ENCODE measurements around the gene PSMC5.
A peak's percentile ranks its signal among the peaks of the same experiment; 100 is the strongest.

Gene PSMC5

DNA sequence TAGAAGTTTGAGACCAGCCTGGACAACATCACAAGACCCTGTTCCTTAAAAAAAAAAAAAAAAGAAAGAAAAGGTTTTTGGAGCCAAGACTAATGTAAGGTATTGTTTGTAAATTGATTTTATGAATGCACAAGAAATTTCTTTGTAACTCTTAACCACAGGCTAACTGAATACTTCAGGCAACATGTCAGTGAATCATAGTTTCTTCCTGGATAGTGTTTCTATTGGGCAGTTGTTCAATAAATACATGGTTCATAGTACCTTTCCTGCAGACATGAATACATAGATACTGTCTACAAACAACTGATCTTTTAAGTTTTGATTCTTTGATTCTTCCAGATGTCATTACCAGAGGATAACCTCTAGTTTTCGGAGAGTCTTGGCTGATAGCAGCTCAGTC, 41.7 kb upstream of the PSMC5 start:
- Histone ChIP-seq H3K9ac (ENCODE audit: low read length) (no peak overlapping the region), H2AFZ (ENCODE audit: insufficient read depth, low read length, poor library complexity) (no peak overlapping the region), H2AK5ac (ENCODE audit: low read length) (no peak overlapping the region), H3K4me1 (ENCODE audit: control insufficient read depth in 1 of 2, insufficient read depth in 2 of 2, low read length in 2 of 2) (no peaks in the 10 kb centered on the region), H3K79me1 (ENCODE audit: low read length) (no peaks in the 10 kb centered on the region), H3K4me3 (ENCODE audit: low read depth, low read length) (no peak overlapping the region), H3K14ac (ENCODE audit: low read length) (no peak overlapping the region), H4K91ac (ENCODE audit: low read depth, low read length) (no peak overlapping the region), H4K8ac (ENCODE audit: low read depth, low read length) (no peak overlapping the region), H3K9me3 (ENCODE audit: insufficient read depth, low read depth, low read length) (no peaks in the 10 kb centered on the region), H3K27ac (ENCODE audit: low read depth, low read length) (no peak overlapping the region), H3K23ac (ENCODE audit: low read length) (no peak overlapping the region), H3K4me2 (ENCODE audit: low read length) (no peak overlapping the region), H4K12ac (ENCODE audit: low read depth, low read length) (no peak overlapping the region), H2BK12ac (ENCODE audit: low read length) (no peak overlapping the region), H3K79me2 (ENCODE audit: control insufficient read depth, insufficient read depth, low read length, poor library complexity) (peaks cover 9% of the 10 kb centered on the region), H2BK5ac (ENCODE audit: low read depth, low read length, poor library complexity) (no peak overlapping the region), H3K36me3 (ENCODE audit: control insufficient read depth in 1 of 2, insufficient read depth in 2 of 2, low read length in 2 of 2) (peaks cover 34 to 35% of the 10 kb centered on the region in 2 experiments), H3K4ac (ENCODE audit: low read depth, low read length) (no peak overlapping the region), H2BK120ac (ENCODE audit: insufficient read depth, low read length, poor library complexity) (no peak overlapping the region), H3K18ac (ENCODE audit: low read length) (no peak overlapping the region), H3K27me3 (ENCODE audit: insufficient read depth, low read length) (no peaks in the 10 kb centered on the region)
- no peak for DNase-seq
- no CpG with 5 or more reads among the region's 1 CpG for WGBS (ENCODE audit: extremely low coverage, insufficient coverage, insufficient read length)

DNA sequence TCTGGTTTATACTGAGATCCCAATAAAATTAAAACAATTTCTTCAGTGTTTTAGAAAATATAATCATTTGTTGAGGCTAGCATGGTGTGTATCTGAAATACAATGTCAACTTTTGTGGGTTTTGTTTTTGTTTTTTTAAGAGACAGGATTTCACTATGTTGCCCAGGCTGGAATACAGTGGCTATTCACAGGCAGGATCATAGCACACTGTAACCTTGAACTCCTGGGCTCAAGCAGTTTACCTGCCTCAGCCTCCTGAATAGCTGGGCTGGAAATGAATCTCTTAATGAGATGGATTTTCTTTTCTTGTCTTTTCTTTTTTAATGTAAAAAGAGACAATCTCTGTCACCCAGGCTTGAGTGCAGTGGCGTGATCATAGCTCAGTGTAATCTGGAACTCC, 41.1 kb upstream of the PSMC5 start:
- H2AFZ ChIP-seq (ENCODE audit: insufficient read depth, low read length, poor library complexity) = no peak overlapping the region
- H3K4me1 ChIP-seq (ENCODE audit: control insufficient read depth in 1 of 2, insufficient read depth in 2 of 2, low read length in 2 of 2) = no peaks in the 10 kb centered on the region
- no peaks in the 10 kb centered on the region for H3K27me3 ChIP-seq (ENCODE audit: insufficient read depth, low read length)
- no peak overlapping the region for H4K91ac ChIP-seq (ENCODE audit: low read depth, low read length)
- peaks cover 9% of the 10 kb centered on the region for H3K79me2 ChIP-seq (ENCODE audit: control insufficient read depth, insufficient read depth, low read length, poor library complexity)
- WGBS (ENCODE audit: extremely low coverage, insufficient coverage, insufficient read length) = no CpG with 5 or more reads among the region's 1 CpG
- no peak overlapping the region for H3K27ac ChIP-seq (ENCODE audit: low read depth, low read length)
- H3K9me3 ChIP-seq (ENCODE audit: insufficient read depth, low read depth, low read length) = no peaks in the 10 kb centered on the region
- no peak overlapping the region for H4K8ac ChIP-seq (ENCODE audit: low read depth, low read length)
- DNase-seq = no peak
- H2AK5ac ChIP-seq (ENCODE audit: low read length) = no peak overlapping the region
- no peak overlapping the region for H4K12ac ChIP-seq (ENCODE audit: low read depth, low read length)
- H3K4me3 ChIP-seq (ENCODE audit: low read depth, low read length) = no peak overlapping the region
- H3K4me2 ChIP-seq (ENCODE audit: low read length) = no peak overlapping the region
- H3K79me1 ChIP-seq (ENCODE audit: low read length) = no peaks in the 10 kb centered on the region
- no peak overlapping the region for H3K23ac ChIP-seq (ENCODE audit: low read length)
- H2BK12ac ChIP-seq (ENCODE audit: low read length) = no peak overlapping the region
- no peak overlapping the region for H3K4ac ChIP-seq (ENCODE audit: low read depth, low read length)
- H3K36me3 ChIP-seq (ENCODE audit: control insufficient read depth in 1 of 2, insufficient read depth in 2 of 2, low read length in 2 of 2) = peaks cover 36 to 37% of the 10 kb centered on the region in 2 experiments
- H3K18ac ChIP-seq (ENCODE audit: low read length) = no peak overlapping the region
- no peak overlapping the region for H2BK5ac ChIP-seq (ENCODE audit: low read depth, low read length, poor library complexity)
- H3K14ac ChIP-seq (ENCODE audit: low read length) = no peak overlapping the region
- H2BK120ac ChIP-seq (ENCODE audit: insufficient read depth, low read length, poor library complexity) = no peak overlapping the region
- H3K9ac ChIP-seq (ENCODE audit: low read length) = no peak overlapping the region

DNA sequence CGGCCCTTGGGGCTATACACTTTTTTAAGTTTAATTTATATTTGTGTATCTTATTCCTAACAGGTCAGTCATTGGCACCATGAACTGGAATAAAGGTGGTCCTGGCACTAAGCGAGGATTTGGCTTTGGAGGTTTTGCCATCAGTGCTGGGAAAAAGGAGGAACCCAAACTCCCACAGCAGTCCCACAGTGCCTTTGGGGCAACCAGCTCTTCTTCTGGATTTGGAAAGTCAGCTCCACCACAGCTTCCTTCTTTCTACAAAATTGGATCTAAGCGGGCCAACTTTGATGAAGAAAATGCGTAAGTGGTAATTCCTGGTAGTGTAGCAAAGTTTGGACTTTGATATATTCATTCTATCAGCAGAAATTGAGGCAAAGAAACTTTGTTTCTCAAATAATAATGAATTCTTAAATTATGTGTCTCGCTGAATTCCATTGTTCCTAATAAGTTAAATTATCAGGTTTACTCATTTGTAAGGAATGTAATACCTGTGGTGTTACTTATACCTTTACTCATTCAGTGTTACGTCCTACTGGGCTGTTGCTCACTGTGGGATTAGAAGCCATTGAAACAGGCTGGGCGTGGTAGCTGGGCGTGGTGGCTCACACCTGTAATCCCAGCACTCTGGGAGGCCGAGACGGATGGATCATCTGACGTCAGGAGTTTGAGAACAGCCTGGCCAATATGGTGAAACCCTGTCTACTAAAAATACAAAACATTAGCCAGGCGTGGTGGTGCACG, 40.1 kb upstream of the PSMC5 start:
- Histone ChIP-seq H2BK12ac (ENCODE audit: low read length) (no peak overlapping the region), H3K18ac (ENCODE audit: low read length) (no peak overlapping the region)
- DNase-seq = peak in 1 of 2 donors; percentile 18

DNA sequence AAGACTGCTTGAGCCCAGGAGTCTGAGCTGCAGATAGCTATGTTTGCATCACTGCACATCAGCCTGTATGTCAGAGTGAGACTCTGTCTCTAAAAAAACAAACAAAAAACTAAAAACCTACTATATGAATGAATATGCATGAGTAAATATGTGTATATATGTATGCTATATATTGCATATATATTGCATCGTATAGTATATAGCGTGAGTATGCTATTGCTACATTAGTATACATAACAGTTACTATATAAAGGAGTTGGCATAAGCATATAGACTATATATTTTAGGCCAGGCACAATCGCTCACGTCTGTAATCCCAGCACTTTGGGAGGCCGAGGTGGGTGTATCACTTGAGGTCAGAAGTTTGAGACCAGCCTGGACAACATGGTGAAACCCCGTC, 37.2 kb upstream of the PSMC5 start:
- H3K4me3 ChIP-seq (ENCODE audit: low read depth, low read length) = no peak overlapping the region
- no peak overlapping the region for H2AFZ ChIP-seq (ENCODE audit: insufficient read depth, low read length, poor library complexity)
- H3K27ac ChIP-seq (ENCODE audit: low read depth, low read length) = no peak overlapping the region
- no peaks in the 10 kb centered on the region for H3K27me3 ChIP-seq (ENCODE audit: insufficient read depth, low read length)
- no peak overlapping the region for H4K91ac ChIP-seq (ENCODE audit: low read depth, low read length)
- H3K9ac ChIP-seq (ENCODE audit: low read length) = no peak overlapping the region
- H3K4me1 ChIP-seq (ENCODE audit: control insufficient read depth in 1 of 2, insufficient read depth in 2 of 2, low read length in 2 of 2) = no peaks in the 10 kb centered on the region
- H3K9me3 ChIP-seq (ENCODE audit: insufficient read depth, low read depth, low read length) = no peaks in the 10 kb centered on the region
- H2BK5ac ChIP-seq (ENCODE audit: low read depth, low read length, poor library complexity) = no peak overlapping the region
- no peak overlapping the region for H2BK120ac ChIP-seq (ENCODE audit: insufficient read depth, low read length, poor library complexity)
- H3K14ac ChIP-seq (ENCODE audit: low read length) = no peak overlapping the region
- no peak overlapping the region for H3K4ac ChIP-seq (ENCODE audit: low read depth, low read length)
- H3K79me2 ChIP-seq (ENCODE audit: control insufficient read depth, insufficient read depth, low read length, poor library complexity) = peaks cover 1% of the 10 kb centered on the region
- H2BK12ac ChIP-seq (ENCODE audit: low read length) = no peak overlapping the region
- no peaks in the 10 kb centered on the region for H3K79me1 ChIP-seq (ENCODE audit: low read length)
- WGBS (ENCODE audit: extremely low coverage, insufficient coverage, insufficient read length) = no CpG with 5 or more reads among the region's 6 CpGs
- H4K8ac ChIP-seq (ENCODE audit: low read depth, low read length) = no peak overlapping the region
- H2AK5ac ChIP-seq (ENCODE audit: low read length) = no peak overlapping the region
- DNase-seq = no peak
- no peak overlapping the region for H3K23ac ChIP-seq (ENCODE audit: low read length)
- no peak overlapping the region for H3K18ac ChIP-seq (ENCODE audit: low read length)
- no peak overlapping the region for H4K12ac ChIP-seq (ENCODE audit: low read depth, low read length)
- no peak overlapping the region for H3K4me2 ChIP-seq (ENCODE audit: low read length)
- peaks cover 49 to 56% of the 10 kb centered on the region in 2 experiments for H3K36me3 ChIP-seq (ENCODE audit: control insufficient read depth in 1 of 2, insufficient read depth in 2 of 2, low read length in 2 of 2)

More for the DNA sequence above, 40.1 kb upstream of the PSMC5 start:
- Histone ChIP-seq H3K79me1 (ENCODE audit: low read length) (no peaks in the 10 kb centered on the region), H3K4ac (ENCODE audit: low read depth, low read length) (no peak overlapping the region), H3K4me2 (ENCODE audit: low read length) (no peak overlapping the region), H3K9ac (ENCODE audit: low read length) (no peak overlapping the region), H3K27me3 (ENCODE audit: insufficient read depth, low read length) (no peaks in the 10 kb centered on the region), H2BK120ac (ENCODE audit: insufficient read depth, low read length, poor library complexity) (no peak overlapping the region), H2AK5ac (ENCODE audit: low read length) (no peak overlapping the region), H3K9me3 (ENCODE audit: insufficient read depth, low read depth, low read length) (no peaks in the 10 kb centered on the region), H2AFZ (ENCODE audit: insufficient read depth, low read length, poor library complexity) (no peak overlapping the region), H2BK5ac (ENCODE audit: low read depth, low read length, poor library complexity) (no peak overlapping the region), H4K12ac (ENCODE audit: low read depth, low read length) (no peak overlapping the region), H3K23ac (ENCODE audit: low read length) (no peak overlapping the region), H3K14ac (ENCODE audit: low read length) (no peak overlapping the region), H4K91ac (ENCODE audit: low read depth, low read length) (no peak overlapping the region), H3K4me1 (ENCODE audit: control insufficient read depth in 1 of 2, insufficient read depth in 2 of 2, low read length in 2 of 2) (no peaks in the 10 kb centered on the region), H3K27ac (ENCODE audit: low read depth, low read length) (no peak overlapping the region), H4K8ac (ENCODE audit: low read depth, low read length) (no peak overlapping the region), H3K36me3 (ENCODE audit: control insufficient read depth in 1 of 2, insufficient read depth in 2 of 2, low read length in 2 of 2) (peaks cover 41% of the 10 kb centered on the region in 2 experiments), H3K79me2 (ENCODE audit: control insufficient read depth, insufficient read depth, low read length, poor library complexity) (peaks cover 9% of the 10 kb centered on the region), H3K4me3 (ENCODE audit: low read depth, low read length) (no peak overlapping the region)
- no CpG with 5 or more reads among the region's 13 CpGs for WGBS (ENCODE audit: extremely low coverage, insufficient coverage, insufficient read length)

Data from trophoblast cell (in vitro differentiated cells and primary cell).